Gastroesophageal sphincter (tissue), 4 donors: ENCODE data around the gene EIF4B. TPM values are rescaled to one million over a fixed set of nuclear protein-coding genes. Genes with fewer than 3 reads are reported as not detected.

Source experiments
- ATAC-seq: fragments of 150-250 bp; one replicate; pipeline ENCODE4 v1.9.1; 2016; ENCODE audit warnings: mild to moderate bottlenecking, moderate library complexity
- H3K27ac ChIP-seq, 4 donors: fragments of 200-600 bp; sonication (generic) in 3 of 4; 1 replicate in 3 of 4; 2 replicates in 1 of 4; pipeline ENCODE4 v1.5.1; 2016 to 2019
- H3K27me3 ChIP-seq: fragments of 200-600 bp; sonication (generic); one replicate; pipeline ENCODE4 v1.5.1; 2019
- H3K36me3 ChIP-seq, 2 donors: fragments of 200-600 bp; sonication (generic); one replicate each; pipeline ENCODE4 v1.5.1; 2019; ENCODE audit warnings: control low read depth in 1 of 2
- H3K4me1 ChIP-seq, 3 donors: fragments of 200-600 bp; sonication (generic); 1 replicate in 2 of 3; 2 replicates in 1 of 3; pipeline ENCODE4 v1.5.1; 2016 to 2019; ENCODE audit warnings: control low read depth in 2 of 3
- H3K4me3 ChIP-seq, 2 donors: fragments of 200-600 bp; sonication (generic); one replicate each; pipeline ENCODE4 v1.5.1; 2019; ENCODE audit warnings: mild to moderate bottlenecking in 1 of 2, moderate library complexity in 1 of 2
- H3K9me3 ChIP-seq, 3 donors: fragments of 200-600 bp; sonication (generic); one replicate each; pipeline ENCODE4 v1.5.1; 2017 to 2019; ENCODE audit warnings: control low read depth in 2 of 3
- CTCF ChIP-seq, 4 experiments: fragments of 200-600 bp in 2 of 4; fragments of 450-650 bp in 2 of 4; sonication (generic) in 1 of 4; IDR thresholded peaks; one replicate each; pipeline ENCODE4 v1.5.1; 2017 to 2019; ENCODE audit warnings: antibody characterized with exemption in 4 of 4, mild to moderate bottlenecking in 2 of 4, moderate library complexity in 2 of 4
- EP300 ChIP-seq: sonication (generic); formaldehyde crosslinking; IDR thresholded peaks from one replicate; pipeline ENCODE4 v1.6.1; 2017; ENCODE audit warnings: antibody characterized with exemption, mild to moderate bottlenecking
- POLR2A ChIP-seq, 2 donors: fragments of 450-650 bp; IDR thresholded peaks; one replicate each; pipeline ENCODE4 v1.6.1; 2017; ENCODE audit warnings: antibody characterized with exemption in 2 of 2, mild to moderate bottlenecking in 2 of 2, moderate library complexity in 1 of 2
- POLR2AphosphoS5 ChIP-seq: sonication (generic); formaldehyde crosslinking; IDR thresholded peaks from one replicate; pipeline ENCODE4 v1.6.1; 2017; ENCODE audit warnings: antibody characterized with exemption
- WGBS, 2 donors: methylation state at CpG; one replicate each; pipeline ENCODE4 v1.1.5; 2018; ENCODE audit warnings: low coverage in 1 of 2; 5-methylcytosine and 5-hydroxymethylcytosine counted together
- total RNA-seq, 4 donors: library from RNA; depleted of rRNA; stranded (reverse); fragments of >200 nt; gene quantifications; one replicate each; pipeline ENCODE4 v1.1.0, GENCODE V29; 2016

EIF4B gene
- total RNA-seq, 4 donors from 2014 or later: 521 to 701 (median 591) TPM

DNA sequence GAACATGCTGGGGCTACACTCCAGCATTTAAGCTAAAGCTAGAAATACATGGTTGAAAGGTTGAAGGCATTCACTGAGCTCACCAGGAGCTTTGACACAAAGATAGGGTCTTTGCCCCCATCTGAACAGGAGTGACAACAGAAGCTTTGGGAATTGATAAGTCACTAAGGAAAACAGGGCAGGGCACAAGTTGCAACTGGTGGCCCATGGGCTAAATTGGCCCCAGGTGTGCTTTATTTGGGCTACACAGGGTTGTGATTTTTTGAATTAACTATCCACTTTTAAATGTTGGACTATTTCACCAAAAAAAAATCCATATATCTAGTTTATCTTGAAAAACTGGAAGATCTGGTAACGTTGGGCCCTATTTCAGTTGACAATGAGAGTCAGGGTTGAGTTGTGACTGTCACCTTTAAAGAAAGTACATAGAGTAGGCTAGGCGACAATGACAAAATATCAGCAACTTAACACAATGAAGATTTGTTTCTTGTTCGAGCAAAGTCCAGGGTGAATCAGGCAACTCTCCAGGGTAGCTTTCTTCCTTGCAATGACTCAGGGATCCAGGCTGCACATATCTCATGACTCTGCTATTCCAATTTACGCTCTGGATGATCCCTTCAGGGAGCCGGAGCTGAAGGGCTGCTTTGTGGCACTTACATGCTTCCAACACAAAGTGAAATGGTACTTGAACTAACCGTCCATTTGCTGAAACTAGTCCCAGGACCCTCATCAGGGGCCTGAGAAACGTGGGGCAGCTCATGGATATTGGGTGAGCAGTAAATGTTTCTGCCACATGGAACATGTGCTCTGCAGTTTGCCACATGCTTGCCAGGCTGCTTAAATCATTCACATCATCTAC lies 13.3 kb upstream of the EIF4B start:
- Histone ChIP-seq H3K4me1 (no peaks in the 10 kb centered on the region), H3K9me3 (no peaks in the 10 kb centered on the region), H3K4me3 (no peak overlapping the region), H3K27me3 (no peaks in the 10 kb centered on the region), H3K36me3 (no peaks in the 10 kb centered on the region), H3K27ac (no peak overlapping the region)
- ATAC-seq: no peak
- no peak for TF ChIP-seq POLR2A (IDR thresholded peaks at IDR 0.05)
- TF ChIP-seq EP300: no peak
- TF ChIP-seq POLR2AphosphoS5: no peak
- TF ChIP-seq CTCF (IDR thresholded peaks at IDR 0.05): no peak
- 75 to 78% methylated on average over 2 to 7 of the region's 7 CpGs for WGBS, 2 donors

GRCh38 chr12:52993558-52993869 lies 12.7 kb upstream of the EIF4B start:
- Histone ChIP-seq H3K27ac (no peak overlapping the region), H3K27me3 (peaks cover 4% of the 10 kb centered on the region), H3K4me3 (no peak overlapping the region), H3K9me3 (no peaks in the 10 kb centered on the region), H3K4me1 (no peaks in the 10 kb centered on the region), H3K36me3 (no peaks in the 10 kb centered on the region)
- ATAC-seq: no peak
- TF ChIP-seq EP300: no peak
- TF ChIP-seq POLR2A (IDR thresholded peaks at IDR 0.05): no peak
- no peak for TF ChIP-seq CTCF (IDR thresholded peaks at IDR 0.05)
- no peak for TF ChIP-seq POLR2AphosphoS5

- Histone ChIP-seq H3K27me3 (peaks cover 13% of the 10 kb centered on the region), H3K4me3 (no peak overlapping the region), H3K9me3 (no peaks in the 10 kb centered on the region), H3K36me3 (no peaks in the 10 kb centered on the region), H3K27ac (no peak overlapping the region), H3K4me1 (peaks cover 3 to 38% (median 21%) of the 10 kb centered on the region in 3 donors)
- TF ChIP-seq POLR2AphosphoS5 (no peak), CTCF (IDR thresholded peaks at IDR 0.05) (no peak), EP300 (no peak), POLR2A (IDR thresholded peaks at IDR 0.05) (no peak)
- whole genome bisulfite sequencing, 2 donors: 44 to 50% methylated on average over 5 of the region's 5 CpGs
- ATAC-seq: no peak
Observed at GRCh38 chr12:53004178-53004577, 2.1 kb upstream of the EIF4B start.

GRCh38 chr12:53004582-53004981 lies 1.7 kb upstream of the EIF4B start:
- Histone ChIP-seq H3K9me3 (no peaks in the 10 kb centered on the region), H3K27me3 (peaks cover 13% of the 10 kb centered on the region), H3K4me3 (no peak overlapping the region), H3K36me3 (no peaks in the 10 kb centered on the region), H3K4me1 (peaks cover 3 to 42% (median 25%) of the 10 kb centered on the region in 3 donors), H3K27ac (no peak overlapping the region)
- TF ChIP-seq CTCF (IDR thresholded peaks at IDR 0.05) (no peak), POLR2AphosphoS5 (no peak), POLR2A (IDR thresholded peaks at IDR 0.05) (no peak), EP300 (no peak)
- WGBS, 2 donors: 65 to 76% methylated on average over 2 of the region's 2 CpGs
- ATAC-seq: no peak
